Epithelial cell of prostate (primary cell): ENCODE results near the gene GH1.
"Not testable (repeated sequence)": the region's sequence is repeated elsewhere in the genome, so short reads cannot be mapped to it uniquely, and the experiment has no call there.

Source experiments
- DNase-seq: peaks from one replicate; pipeline ENCODE4 v3.0.0-alpha.2; 2011; ENCODE audit warnings: low read depth, low spot score
- H3K27ac ChIP-seq: fragments of 450-650 bp; 2 replicates; pipeline ENCODE4 v1.5.1; 2017; ENCODE audit warnings: mild to moderate bottlenecking

Gene GH1

DNA sequence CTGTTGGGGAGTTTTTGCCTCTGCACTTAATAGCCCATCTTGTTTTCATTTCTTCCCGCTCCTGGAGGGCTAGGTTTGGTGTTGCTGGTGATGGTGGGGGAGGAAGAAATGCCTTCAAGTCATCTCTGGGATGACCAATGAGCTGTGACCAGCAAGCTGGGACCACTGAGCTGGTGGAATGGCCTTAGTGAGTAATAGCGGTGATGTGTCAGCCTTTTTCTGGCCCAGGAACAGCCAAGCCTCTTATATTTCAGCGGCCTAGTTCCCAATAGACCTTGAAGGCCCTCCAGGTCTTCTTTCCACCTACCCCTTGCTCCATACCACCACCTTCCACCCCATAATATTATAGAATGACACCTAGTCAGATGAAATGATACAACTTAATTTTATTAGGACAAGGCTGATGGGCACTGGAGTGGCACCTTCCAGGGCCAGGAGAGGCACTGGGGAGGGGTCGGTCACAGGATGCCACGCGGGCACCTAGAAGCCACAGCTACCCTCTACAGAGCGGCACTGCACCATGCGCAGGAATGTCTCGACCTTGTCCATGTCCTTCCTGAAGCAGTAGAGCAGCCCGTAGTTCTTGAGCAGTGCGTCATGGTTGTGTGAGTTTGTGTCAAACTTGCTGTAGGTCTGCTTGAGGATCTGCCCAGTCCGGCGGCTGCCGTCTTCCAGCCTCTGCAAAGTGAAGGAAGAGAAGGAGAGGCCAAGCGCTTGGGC, 46.8 kb downstream of the GH1 start:
- H3K27ac ChIP-seq, DNase-seq: not testable (repeated sequence)

DNA sequence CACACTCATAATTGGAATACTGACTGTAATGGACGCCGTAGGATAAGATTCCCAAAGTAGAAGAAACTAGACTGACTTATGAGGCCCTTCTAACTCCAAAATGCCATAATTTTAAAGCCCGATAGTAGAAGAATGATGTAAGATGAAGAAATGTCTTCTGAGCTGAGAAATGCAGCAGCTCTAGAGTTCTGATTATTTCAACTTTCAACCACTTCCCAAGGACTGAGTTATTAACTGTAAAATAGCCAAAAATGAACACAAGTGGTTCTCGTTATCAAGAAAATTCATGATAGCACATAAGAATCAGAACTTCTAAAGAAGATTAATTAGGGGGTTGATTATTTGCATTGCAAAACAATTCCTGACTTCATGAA, 48.4 kb downstream of the GH1 start:
- not testable (repeated sequence) for H3K27ac ChIP-seq, DNase-seq

GRCh38 chr17:63869491-63870291, 48.9 kb downstream of the GH1 start:
- not testable (repeated sequence) for DNase-seq, H3K27ac ChIP-seq
